Measurements from ENCODE around the gene GNGT1.

GNGT1 gene

GRCh38 chr7:93873998-93874574 is 32.3 kb upstream of the GNGT1 start:
- ChIA-PET POLR2A (no interaction called here), CTCF (interaction anchor here (1.2 kb wide), 1 partner anchor 29 kb away, joined by 4 read pairs; no protein-coding TSS in a partner anchor)
- TF ChIP-seq CTCF (IDR thresholded peaks at IDR 0.05; ENCODE audit: control extremely low read depth, extremely low read depth, low read depth, missing control alignments), result no peak
- DNase-seq (ENCODE audit: extremely low spot score), result no peak

- CTCF ChIA-PET, result no interaction called here
- POLR2A ChIA-PET, result no interaction called here
- no peak for DNase-seq (ENCODE audit: extremely low spot score)
- TF ChIP-seq CTCF (IDR thresholded peaks at IDR 0.05; ENCODE audit: control extremely low read depth, extremely low read depth, low read depth, missing control alignments), result no peak
Observed at GRCh38 chr7:93877742-93878141, 28.6 kb upstream of the GNGT1 start.

- CTCF ChIA-PET, result no interaction called here
- POLR2A ChIA-PET, result no interaction called here
- no peak for TF ChIP-seq CTCF (IDR thresholded peaks at IDR 0.05; ENCODE audit: control extremely low read depth, extremely low read depth, low read depth, missing control alignments)
- DNase-seq (ENCODE audit: extremely low spot score), result no peak
Observed at GRCh38 chr7:93879356-93879755, 27.0 kb upstream of the GNGT1 start.

GRCh38 chr7:93882468-93882867 is 23.9 kb upstream of the GNGT1 start:
- CTCF ChIA-PET, result interaction anchor here (1.1 kb wide), 1 partner anchor 10 kb away, joined by 3 read pairs; no protein-coding TSS in a partner anchor
- TF ChIP-seq CTCF (IDR thresholded peaks at IDR 0.05; ENCODE audit: control extremely low read depth, extremely low read depth, low read depth, missing control alignments), result no peak
- no peak for DNase-seq (ENCODE audit: extremely low spot score)
- POLR2A ChIA-PET, result no interaction called here

GRCh38 chr7:93883078-93883916 is 23.1 kb upstream of the GNGT1 start:
- POLR2A ChIA-PET, result no interaction called here
- CTCF ChIA-PET, result interaction anchor here (1.1 kb wide), 1 partner anchor 10 kb away, joined by 3 read pairs; no protein-coding TSS in a partner anchor
- no peak for TF ChIP-seq CTCF (IDR thresholded peaks at IDR 0.05; ENCODE audit: control extremely low read depth, extremely low read depth, low read depth, missing control alignments)
- DNase-seq (ENCODE audit: extremely low spot score), result no peak

GRCh38 chr7:93883917-93884345 is 22.4 kb upstream of the GNGT1 start:
- DNase-seq (ENCODE audit: extremely low spot score), result no peak
- TF ChIP-seq CTCF (IDR thresholded peaks at IDR 0.05; ENCODE audit: control extremely low read depth, extremely low read depth, low read depth, missing control alignments), result no peak
- POLR2A ChIA-PET, result no interaction called here
- CTCF ChIA-PET, result no interaction called here
